Measurements from ENCODE around the gene TMEM174.

GRCh38 chr5:73221161-73221560, 48.2 kb downstream of the TMEM174 start:
- TF ChIP-seq, protein P1, sequence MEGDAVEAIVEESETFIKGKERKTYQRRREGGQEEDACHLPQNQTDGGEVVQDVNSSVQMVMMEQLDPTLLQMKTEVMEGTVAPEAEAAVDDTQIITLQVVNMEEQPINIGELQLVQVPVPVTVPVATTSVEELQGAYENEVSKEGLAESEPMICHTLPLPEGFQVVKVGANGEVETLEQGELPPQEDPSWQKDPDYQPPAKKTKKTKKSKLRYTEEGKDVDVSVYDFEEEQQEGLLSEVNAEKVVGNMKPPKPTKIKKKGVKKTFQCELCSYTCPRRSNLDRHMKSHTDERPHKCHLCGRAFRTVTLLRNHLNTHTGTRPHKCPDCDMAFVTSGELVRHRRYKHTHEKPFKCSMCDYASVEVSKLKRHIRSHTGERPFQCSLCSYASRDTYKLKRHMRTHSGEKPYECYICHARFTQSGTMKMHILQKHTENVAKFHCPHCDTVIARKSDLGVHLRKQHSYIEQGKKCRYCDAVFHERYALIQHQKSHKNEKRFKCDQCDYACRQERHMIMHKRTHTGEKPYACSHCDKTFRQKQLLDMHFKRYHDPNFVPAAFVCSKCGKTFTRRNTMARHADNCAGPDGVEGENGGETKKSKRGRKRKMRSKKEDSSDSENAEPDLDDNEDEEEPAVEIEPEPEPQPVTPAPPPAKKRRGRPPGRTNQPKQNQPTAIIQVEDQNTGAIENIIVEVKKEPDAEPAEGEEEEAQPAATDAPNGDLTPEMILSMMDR (conservative IDR thresholded peaks at IDR 0.05; ENCODE audit: low read length) = no peak
- TF ChIP-seq EZH2phosphoT487 (IDR thresholded peaks at IDR 0.05; ENCODE audit: borderline replicate concordance) = no peak
